CD4-positive, alpha-beta memory T cell (primary cell): ENCODE data around the gene SLC2A11. TPM values are rescaled to one million over a fixed set of nuclear protein-coding genes. Genes with fewer than 3 reads are reported as not detected.

Experiments used
- CTCF ChIA-PET: fragments of 350-600 bp; sonication (Branson Sonifier 250); formaldehyde crosslinking; loops from one replicate; lab custom pipeline; 2021; ENCODE audit warnings: inconsistent platforms; ENCODE audit not compliant: partially characterized antibody; lab: Charles Lee
- POLR2A ChIA-PET: fragments of 350-600 bp; sonication (Branson Sonifier 250); formaldehyde crosslinking; loops from one replicate; lab custom pipeline; 2021; ENCODE audit not compliant: partially characterized antibody; lab: Charles Lee
- DNase-seq, 5 donors: peaks; one replicate each; pipeline versions ENCODE4 v3.0.0 to v3.0.0-alpha.2; 2020 to 2022; ENCODE audit warnings: mixed read lengths in 1 of 5
- H3K27ac ChIP-seq: one replicate; pipeline ENCODE4 v1.7.0; 2013; ENCODE audit warnings: low read depth, low read length
- H3K27me3 ChIP-seq: 2 replicates; pipeline ENCODE4 v1.7.0; 2013; ENCODE audit warnings: mild to moderate bottlenecking, low read length, moderate library complexity; ENCODE audit not compliant: insufficient read depth
- H3K36me3 ChIP-seq: 2 replicates; pipeline ENCODE4 v1.7.0; 2013; ENCODE audit warnings: mild to moderate bottlenecking, low read length, moderate library complexity; ENCODE audit not compliant: insufficient read depth
- H3K4me1 ChIP-seq: 2 replicates; pipeline ENCODE4 v1.7.0; 2013; ENCODE audit warnings: mild to moderate bottlenecking, low read length, moderate library complexity; ENCODE audit not compliant: insufficient read depth
- H3K4me3 ChIP-seq, 2 donors: one replicate each; pipeline ENCODE4 v1.7.0; 2013; ENCODE audit warnings: low read length in 2 of 2, mild to moderate bottlenecking in 1 of 2
- H3K9me3 ChIP-seq, 2 donors: one replicate each; pipeline ENCODE4 v1.7.0; 2013; ENCODE audit warnings: low read length in 2 of 2, control low read depth in 1 of 2; ENCODE audit not compliant: control insufficient read depth in 1 of 2
- H3K27ac Mint-ChIP-seq, 7 donors: one replicate each; pipeline ENCODE4 v1.8.0; 2020 to 2021; ENCODE audit warnings: mixed read lengths in 7 of 7, mild to moderate bottlenecking in 6 of 7, inconsistent platforms in 3 of 7, moderate library complexity in 3 of 7
- H3K27me3 Mint-ChIP-seq, 2 donors: one replicate each; pipeline ENCODE4 v1.8.0; 2020 to 2021; ENCODE audit warnings: mixed read lengths in 2 of 2
- H3K36me3 Mint-ChIP-seq, 2 donors: one replicate each; pipeline ENCODE4 v1.8.0; 2020 to 2021; ENCODE audit warnings: mixed read lengths in 2 of 2, inconsistent platforms in 1 of 2, mild to moderate bottlenecking in 1 of 2
- H3K4me1 Mint-ChIP-seq, 4 donors: one replicate each; pipeline ENCODE4 v1.8.0; 2020 to 2021; ENCODE audit warnings: mixed read lengths in 4 of 4, mild to moderate bottlenecking in 1 of 4
- H3K4me3 Mint-ChIP-seq, 8 donors: one replicate each; pipeline ENCODE4 v1.8.0; 2020 to 2021; ENCODE audit warnings: mixed read lengths in 8 of 8, mild to moderate bottlenecking in 7 of 8, moderate library complexity in 6 of 8, inconsistent platforms in 3 of 8
- H3K9me3 Mint-ChIP-seq, 8 donors: one replicate each; pipeline ENCODE4 v1.8.0; 2020 to 2021; ENCODE audit warnings: mixed read lengths in 8 of 8, mild to moderate bottlenecking in 5 of 8, inconsistent platforms in 3 of 8, moderate library complexity in 1 of 8
- intact Hi-C: fragments of 100-400 bp; cut with micrococcal nuclease; formaldehyde crosslinking; loops from one replicate; pipeline ENCODE4 v1.15.1; 2023
- polyA plus RNA-seq, 2 donors: library from polyadenylated mRNA; unstranded; fragments of 300-500 nt; fragmentation: Illumina TruSeq; gene quantifications; one replicate each; pipeline ENCODE4 v1.2.3, GENCODE V29; 2021
- total RNA-seq, 2 experiments: library from RNA; stranded (reverse); gene quantifications; one replicate each; pipeline ENCODE4 v1.2.3, GENCODE V29; 2021

Gene SLC2A11
- total and polyA plus RNA-seq, 4 experiments from 2014 or later = 3.9 to 27.2 (median 14.8) TPM

DNA sequence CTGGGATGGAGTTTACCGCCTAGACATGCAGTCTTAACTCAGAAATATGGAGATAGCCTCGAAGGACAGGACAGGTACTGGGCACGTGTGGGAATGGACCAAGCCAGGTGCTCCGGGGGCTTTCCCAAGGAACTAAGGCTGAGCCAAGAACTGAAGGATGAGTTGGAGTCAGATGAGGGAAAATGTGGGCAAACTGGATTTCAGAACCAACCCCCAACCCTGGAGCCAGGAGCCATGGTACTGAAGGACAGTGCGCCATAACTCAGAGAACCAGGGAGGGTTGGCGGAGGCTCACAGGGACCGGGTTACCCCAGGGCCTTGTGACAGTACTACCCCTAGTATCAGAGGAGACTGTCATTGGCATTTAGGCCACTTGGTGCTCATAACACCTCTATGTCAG lies 34.1 kb downstream of the SLC2A11 start:
- peaks cover 9 to 32% (median 20%) of the 10 kb centered on the region in 4 donors for H3K4me1 Mint-ChIP-seq
- Histone ChIP-seq H3K4me1 (peaks cover 22% of the 10 kb centered on the region), H3K9me3 (no peaks in the 10 kb centered on the region), H3K27ac (no peak overlapping the region), H3K27me3 (no peaks in the 10 kb centered on the region), H3K36me3 (peaks cover 10% of the 10 kb centered on the region), H3K4me3 (no peak overlapping the region)
- no peaks in the 10 kb centered on the region for H3K9me3 Mint-ChIP-seq
- intact Hi-C loops = loop anchor here (5.0 to 10.0 kb wide), 2 partner anchors 34 to 663 kb away; partner anchors contain the start of genes GUCD1, SLC2A11 and SNRPD3
- peaks cover 0 to 17% of the 10 kb centered on the region in 2 donors for H3K36me3 Mint-ChIP-seq
- H3K4me3 Mint-ChIP-seq = peak overlapping the region in 1 of 8 donors; percentile 32
- no peaks in the 10 kb centered on the region for H3K27me3 Mint-ChIP-seq
- ChIA-PET POLR2A (interaction anchor here (3.6 kb wide), 1 partner anchor 34 kb away, joined by 73 read pairs; the partner anchor contains the start of gene SLC2A11), CTCF (interaction anchor here (3.1 to 3.5 kb wide), 2 partner anchors 20 to 34 kb away, joined by 32 to 56 read pairs; partner anchors contain the start of gene SLC2A11)
- DNase-seq = no peak
- H3K27ac Mint-ChIP-seq = peak overlapping the region in 3 of 7 donors; percentile 31 to 82 (median 77)

DNA sequence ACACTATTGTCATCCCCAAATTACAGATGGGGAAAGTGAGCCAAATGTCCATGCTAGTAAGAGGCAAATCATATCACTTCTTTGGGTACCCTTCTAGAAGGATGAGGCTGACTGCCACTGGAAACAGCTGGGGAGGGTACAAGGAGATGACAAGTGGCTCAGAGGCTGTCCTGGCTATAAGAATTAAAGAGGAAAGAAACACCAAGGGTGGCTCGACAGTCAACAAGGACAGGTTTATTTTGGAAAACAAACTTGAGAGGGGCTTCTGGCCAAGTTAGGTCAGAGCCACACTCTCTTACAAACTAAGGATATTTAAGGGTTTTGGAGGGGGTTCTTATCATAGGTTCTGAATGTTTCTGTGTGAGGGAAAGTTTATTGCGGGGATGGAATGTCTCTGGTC lies 34.5 kb downstream of the SLC2A11 start:
- Mint-ChIP-seq H3K27ac (peak overlapping the region in 3 of 7 donors; percentile 38 to 81 (median 74)), H3K27me3 (no peaks in the 10 kb centered on the region), H3K36me3 (peaks cover 2 to 21% of the 10 kb centered on the region in 2 donors), H3K4me1 (peaks cover 11 to 32% (median 21%) of the 10 kb centered on the region in 4 donors), H3K9me3 (no peaks in the 10 kb centered on the region), H3K4me3 (peak overlapping the region in 6 of 8 donors; percentile 13 to 95 (median 27))
- Histone ChIP-seq H3K36me3 (peaks cover 14% of the 10 kb centered on the region), H3K9me3 (no peaks in the 10 kb centered on the region), H3K27ac (no peak overlapping the region), H3K4me3 (no peak overlapping the region), H3K4me1 (peaks cover 22% of the 10 kb centered on the region), H3K27me3 (no peaks in the 10 kb centered on the region)
- intact Hi-C loops = loop anchor here (5.0 to 10.0 kb wide), 2 partner anchors 35 to 663 kb away; partner anchors contain the start of genes GUCD1, SLC2A11 and SNRPD3
- no peak for DNase-seq
- POLR2A ChIA-PET = interaction anchor here (3.6 kb wide), 1 partner anchor 34 kb away, joined by 73 read pairs; the partner anchor contains the start of gene SLC2A11
- CTCF ChIA-PET = interaction anchor here (1.7 to 3.5 kb wide), 3 partner anchors 19 to 265 kb away, joined by 3 to 56 read pairs (median 32); partner anchors contain the start of gene SLC2A11

GRCh38 chr22:23892706-23893105 lies 35.0 kb downstream of the SLC2A11 start:
- POLR2A ChIA-PET = interaction anchor here (3.6 kb wide), 1 partner anchor 35 kb away, joined by 73 read pairs; the partner anchor contains the start of gene SLC2A11
- intact Hi-C loops = loop anchor here (5.0 to 10.0 kb wide), 2 partner anchors 35 to 662 kb away; partner anchors contain the start of genes GUCD1, SLC2A11 and SNRPD3

GRCh38 chr22:23893121-23893944 lies 35.7 kb downstream of the SLC2A11 start:
- peak overlapping the region; percentile 91 to 99 (median 98) for H3K27ac Mint-ChIP-seq
- Histone ChIP-seq H3K36me3 (peaks cover 17% of the 10 kb centered on the region), H3K27me3 (no peaks in the 10 kb centered on the region), H3K27ac (peak overlapping the region; percentile 77), H3K4me3 (peak overlapping the region; percentile 20 to 69), H3K9me3 (no peaks in the 10 kb centered on the region), H3K4me1 (peaks cover 22% of the 10 kb centered on the region)
- H3K27me3 Mint-ChIP-seq = no peaks in the 10 kb centered on the region
- intact Hi-C loops = loop anchor here (5.0 to 10.0 kb wide), 2 partner anchors 36 to 661 kb away; partner anchors contain the start of genes GUCD1, SLC2A11 and SNRPD3
- ChIA-PET CTCF (interaction anchor here (0.6 to 3.5 kb wide), 18 partner anchors 8 to 354 kb away, joined by 3 to 56 read pairs (median 3); partner anchors contain the start of gene SLC2A11), POLR2A (interaction anchor here (0.5 to 3.6 kb wide), 16 partner anchors 9 to 662 kb away, joined by 3 to 73 read pairs (median 10); partner anchors contain the start of genes ADORA2A, CABIN1, DERL3 and GUCD1)
- H3K4me1 Mint-ChIP-seq = peaks cover 13 to 32% (median 23%) of the 10 kb centered on the region in 4 donors
- H3K4me3 Mint-ChIP-seq = peak overlapping the region; percentile 91 to 97 (median 95)
- H3K9me3 Mint-ChIP-seq = no peaks in the 10 kb centered on the region
- DNase-seq = no peak
- H3K36me3 Mint-ChIP-seq = peaks cover 5 to 27% of the 10 kb centered on the region in 2 donors

More at GRCh38 chr22:23892706-23893105, 35.0 kb downstream of the SLC2A11 start:
- no peaks in the 10 kb centered on the region for H3K9me3 Mint-ChIP-seq
- peaks cover 17% of the 10 kb centered on the region for H3K36me3 ChIP-seq
- no peaks in the 10 kb centered on the region for H3K27me3 Mint-ChIP-seq
- H3K4me3 ChIP-seq = no peak overlapping the region
- CTCF ChIA-PET = interaction anchor here (1.0 to 3.5 kb wide), 5 partner anchors 11 to 264 kb away, joined by 3 to 56 read pairs (median 3); partner anchors contain the start of gene SLC2A11
- peaks cover 13 to 32% (median 22%) of the 10 kb centered on the region in 4 donors for H3K4me1 Mint-ChIP-seq
- no peaks in the 10 kb centered on the region for H3K27me3 ChIP-seq
- peak overlapping the region in 6 of 7 donors; percentile 73 to 98 (median 88) for H3K27ac Mint-ChIP-seq
- H3K27ac ChIP-seq = no peak overlapping the region
- peaks cover 22% of the 10 kb centered on the region for H3K4me1 ChIP-seq
- H3K36me3 Mint-ChIP-seq = peaks cover 5 to 25% of the 10 kb centered on the region in 2 donors
- H3K9me3 ChIP-seq = no peaks in the 10 kb centered on the region
- peak overlapping the region in 6 of 8 donors; percentile 60 to 97 (median 94) for H3K4me3 Mint-ChIP-seq
- no peak for DNase-seq

DNA sequence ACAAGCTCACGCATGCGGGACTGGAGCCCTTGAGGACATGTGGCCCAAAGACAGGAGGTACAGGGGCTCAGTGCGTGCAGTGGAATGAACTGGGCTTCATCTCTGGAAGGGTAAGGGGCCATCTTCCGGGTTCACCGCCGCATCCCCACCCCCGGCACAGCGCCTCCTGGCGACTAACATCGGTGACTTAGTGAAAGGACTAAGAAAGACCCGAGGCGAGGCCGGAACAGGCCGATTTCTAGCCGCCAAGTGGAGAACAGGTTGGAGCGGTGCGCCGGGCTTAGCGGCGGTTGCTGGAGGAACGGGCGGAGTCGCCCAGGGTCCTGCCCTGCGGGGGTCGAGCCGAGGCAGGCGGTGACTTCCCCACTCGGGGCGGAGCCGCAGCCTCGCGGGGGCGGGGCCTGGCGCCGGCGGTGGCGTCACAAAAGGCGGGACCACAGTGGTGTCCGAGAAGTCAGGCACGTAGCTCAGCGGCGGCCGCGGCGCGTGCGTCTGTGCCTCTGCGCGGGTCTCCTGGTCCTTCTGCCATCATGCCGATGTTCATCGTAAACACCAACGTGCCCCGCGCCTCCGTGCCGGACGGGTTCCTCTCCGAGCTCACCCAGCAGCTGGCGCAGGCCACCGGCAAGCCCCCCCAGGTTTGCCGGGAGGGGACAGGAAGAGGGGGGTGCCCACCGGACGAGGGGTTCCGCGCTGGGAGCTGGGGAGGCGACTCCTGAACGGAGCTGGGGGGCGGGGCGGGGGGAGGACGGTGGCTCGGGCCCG lies 36.5 kb downstream of the SLC2A11 start, which contains the start of gene MIF:
TSS of gene MIF (plus strand) at position 439 of the 765 bp plus-strand sequence. CDS start at position 531, 92 bp downstream.
- Mint-ChIP-seq H3K4me1 (peaks cover 13 to 32% (median 23%) of the 10 kb centered on the region in 4 donors), H3K36me3 (peaks cover 5 to 27% of the 10 kb centered on the region in 2 donors), H3K27ac (peak within 1 kb of the TSS; percentile 91 to 99 (median 98)), H3K4me3 (peak within 1 kb of the TSS; percentile 91 to 97 (median 95)), H3K9me3 (no peaks in the 10 kb centered on the region), H3K27me3 (no peaks in the 10 kb centered on the region)
- peak; percentile 91 to 98 (median 95) for DNase-seq
- no peaks in the 10 kb centered on the region for H3K9me3 ChIP-seq
- H3K27me3 ChIP-seq = no peaks in the 10 kb centered on the region
- POLR2A ChIA-PET = interaction anchor here (0.5 to 3.6 kb wide), 23 partner anchors 9 to 661 kb away, joined by 3 to 73 read pairs (median 4); partner anchors contain the start of genes ADORA2A, CABIN1, DERL3 and GUCD1
- intact Hi-C loops = loop anchor here (1.0 to 10.0 kb wide), 3 partner anchors 20 to 661 kb away; partner anchors contain the start of genes GUCD1, SLC2A11 and SNRPD3
- peaks cover 17% of the 10 kb centered on the region for H3K36me3 ChIP-seq
- CTCF ChIA-PET = interaction anchor here (0.6 to 3.5 kb wide), 20 partner anchors 9 to 353 kb away, joined by 3 to 56 read pairs (median 3); partner anchors contain the start of gene SLC2A11
- peaks cover 22% of the 10 kb centered on the region for H3K4me1 ChIP-seq
- peak within 1 kb of the TSS; percentile 57 to 69 for H3K4me3 ChIP-seq
- H3K27ac ChIP-seq = peak within 1 kb of the TSS; percentile 77
